Spleen (tissue), 7 donors: Measurements from ENCODE around the gene LEO1.

ENCODE experiments used
- CTCF ChIP-seq, 11 experiments: fragments of 200-600 bp in 7 of 11; fragments of 450-650 bp in 4 of 11; sonication (generic) in 4 of 11; IDR thresholded peaks in 8 of 11; conservative IDR thresholded peaks in 3 of 11; 1 replicate in 7 of 11; 2 replicates in 4 of 11; pipeline versions ENCODE4 v1.4.0 to v1.8.0; 2016 to 2021; ENCODE audit warnings: antibody characterized with exemption in 11 of 11, inconsistent platforms in 4 of 11, mild to moderate bottlenecking in 1 of 11
- POLR2A ChIP-seq, 3 donors: fragments of 450-650 bp; IDR thresholded peaks; one replicate each; pipeline ENCODE4 v1.5.1; 2017; ENCODE audit warnings: antibody characterized with exemption in 3 of 3, mild to moderate bottlenecking in 1 of 3
- POLR2AphosphoS5 ChIP-seq, 3 donors: sonication (generic); formaldehyde crosslinking; IDR thresholded peaks; one replicate each; pipeline ENCODE4 v1.5.1; 2017; ENCODE audit warnings: antibody characterized with exemption in 3 of 3
- donor health status: DM: no; HTN: no; CAD: no; lungs with moderate emphysema.
- donor health status: DM: no; HTN: no; CAD: no.
- donor health status: DM: no; HTN: no; CAD: no.

GRCh38 chr15:52003710-52004109 is 32.1 kb upstream of the LEO1 start:
- TF ChIP-seq CTCF (IDR thresholded peaks at IDR 0.05 in 8 of 11, conservative IDR thresholded peaks at IDR 0.05 in 3 of 11) = no peak
- TF ChIP-seq POLR2A (IDR thresholded peaks at IDR 0.05) = no peak
- TF ChIP-seq POLR2AphosphoS5 (IDR thresholded peaks at IDR 0.05) = no peak
